ENCODE measurements around the gene WT1. TPM values are rescaled to one million over a fixed set of nuclear protein-coding genes. Genes with fewer than 3 reads are reported as not detected.

Gene WT1
- total and polyA plus RNA-seq, 9 donors = 28.2 to 171 (median 73.8) TPM

DNA sequence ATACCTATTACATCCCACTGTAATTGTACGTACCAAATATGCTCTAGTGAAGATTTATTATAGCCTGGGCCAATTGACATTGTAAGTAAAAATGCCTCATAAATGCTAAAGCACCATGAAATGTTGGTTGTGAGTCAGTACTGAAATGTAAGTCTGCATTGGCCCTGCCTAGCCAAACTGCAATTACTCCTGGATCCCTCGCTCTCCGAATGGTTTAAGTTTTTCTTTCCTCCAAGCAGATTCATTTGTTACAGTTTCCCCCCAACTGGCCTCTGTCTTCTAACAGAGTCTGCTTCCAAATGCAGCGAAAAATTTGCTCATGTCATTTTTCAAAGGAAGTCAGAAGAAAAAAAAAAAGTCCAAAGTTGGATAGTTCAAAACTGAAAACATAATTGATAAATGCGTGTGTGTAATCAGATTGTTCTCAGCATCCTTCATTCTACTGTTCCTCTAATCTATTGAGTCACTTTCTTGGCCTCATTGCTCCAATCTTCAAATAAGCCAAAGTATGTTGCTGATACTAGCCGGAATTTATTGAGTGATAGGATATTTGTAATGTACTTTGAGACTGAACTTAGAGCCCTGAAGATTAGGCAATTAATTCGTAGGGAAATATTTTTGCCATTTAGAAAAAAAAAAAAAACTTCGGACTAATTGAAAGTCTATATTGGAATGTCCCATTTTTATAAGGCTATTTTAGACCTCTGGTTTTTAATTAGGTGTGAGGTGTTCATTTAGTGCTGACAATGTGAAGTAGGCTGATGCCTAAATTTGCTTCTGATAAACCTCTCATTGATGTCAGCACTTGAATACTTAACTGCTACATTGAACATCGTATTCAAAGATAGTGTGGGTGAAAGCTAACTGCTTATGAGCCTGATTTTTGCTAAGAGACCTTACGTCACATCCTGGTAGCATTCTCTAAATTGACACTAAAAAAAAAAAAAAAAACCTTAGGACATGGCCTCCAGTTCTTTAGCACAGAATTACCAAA is 93.4 kb downstream of the WT1 start:
- TF ChIP-seq POLR2A (IDR thresholded peaks at IDR 0.05) (no peak), EP300 (IDR thresholded peaks at IDR 0.05) (no peak), CTCF (IDR thresholded peaks at IDR 0.05) (no peak)
- Histone ChIP-seq H3K36me3 (no peaks in the 10 kb centered on the region), H3K27ac (no peak overlapping the region), H3K4me3 (no peak overlapping the region), H3K27me3 (no peaks in the 10 kb centered on the region), H3K4me1 (ENCODE audit: insufficient read depth) (no peaks in the 10 kb centered on the region), H3K9me3 (no peaks in the 10 kb centered on the region)
- WGBS, 3 donors = 63 to 86% (median 69%) methylated on average over 10 of the region's 10 CpGs
- no peak for DNase-seq
- intact Hi-C loops (cut with DNase I) = no loop called here

- 32 to 43% (median 32%) methylated on average over 3 of the region's 3 CpGs for WGBS, 3 donors
- H3K9me3 ChIP-seq = no peaks in the 10 kb centered on the region
These were observed 95.2 kb downstream of the WT1 start for GRCh38 chr11:32340181-32340580.

More at GRCh38 chr11:32340181-32340580, 95.2 kb downstream of the WT1 start:
- intact Hi-C loops (cut with DNase I) = no loop called here
- no peak overlapping the region for H3K4me3 ChIP-seq
- H3K27ac ChIP-seq = no peak overlapping the region
- H3K4me1 ChIP-seq (ENCODE audit: insufficient read depth) = no peaks in the 10 kb centered on the region
- DNase-seq = no peak
- TF ChIP-seq EP300 (IDR thresholded peaks at IDR 0.05) (no peak), CTCF (IDR thresholded peaks at IDR 0.05) (no peak), POLR2A (IDR thresholded peaks at IDR 0.05) (no peak)
- no peaks in the 10 kb centered on the region for H3K27me3 ChIP-seq
- no peaks in the 10 kb centered on the region for H3K36me3 ChIP-seq

Small RNA genes lying within 50 kb of the gene (small RNA-seq; reads per million reads assigned to genes)
- not detected for gene RF02204
- gene RF02205 = not detected

Other genes starting within 250 kb of the WT1 start
- gene EIF3M, start 148.3 kb upstream of the WT1 start, total RNA-seq = 100 to 1,000 TPM; 273 to 571 (median 337) TPM
- 100 to 1,000 TPM; 380 to 390 TPM for gene EIF3M, start 148.3 kb upstream of the WT1 start, polyA plus RNA-seq